Measurements from ENCODE around the gene HTR3C.
A peak's percentile ranks its signal among the peaks of the same experiment; 100 is the strongest.
"Not testable (repeated sequence)": the region's sequence is repeated elsewhere in the genome, so short reads cannot be mapped to it uniquely, and the experiment has no call there.

HTR3C gene

GRCh38 chr3:184031187-184031792, 21.6 kb upstream of the HTR3C start, which contains the start of gene HTR3D:
Gene HTR3D, plus strand, starts transcription at chr3:184031742. Its CDS starts 0 bp downstream, at chr3:184031742.
- Histone ChIP-seq H3K27ac (replicated peaks) (no peak within 1 kb of the TSS), H3K4me3 (replicated peaks; ENCODE audit: insufficient read depth, low read length) (no peak within 1 kb of the TSS), H3K27me3 (ENCODE audit: insufficient read depth, poor library complexity, severe bottlenecking) (no peaks in the 10 kb centered on the region)
- DNase-seq (ENCODE audit: low read depth in 1 of 2, low spot score in 1 of 2) = peak in 1 of 2 experiments; percentile 33
- no peak for TF ChIP-seq POLR2AphosphoS5 (IDR thresholded peaks at IDR 0.05; ENCODE audit: low read depth)
- peak; percentile 37; the same call in 1 of the 2 replicates for TF ChIP-seq SPI1 (IDR thresholded peaks at IDR 0.05; ENCODE audit: borderline replicate concordance, low read depth)
- no peak for TF ChIP-seq CTCF (IDR thresholded peaks at IDR 0.05; ENCODE audit: insufficient read depth, low read length)

- TF ChIP-seq POLR2AphosphoS5 (IDR thresholded peaks at IDR 0.05; ENCODE audit: low read depth) (no peak), GABPA (IDR thresholded peaks at IDR 0.05; ENCODE audit: low read depth) (no peak), SPI1 (IDR thresholded peaks at IDR 0.05; ENCODE audit: borderline replicate concordance, low read depth) (no peak), CTCF (IDR thresholded peaks at IDR 0.05; ENCODE audit: insufficient read depth, low read length) (no peak), REST (IDR thresholded peaks at IDR 0.05; ENCODE audit: insufficient replicate concordance, low read depth) (no peak)
- no peak overlapping the region for H3K27ac ChIP-seq (replicated peaks)
- H3K4me3 ChIP-seq (replicated peaks; ENCODE audit: insufficient read depth, low read length) = no peak overlapping the region
- DNase-seq (ENCODE audit: low read depth in 1 of 2, low spot score in 1 of 2) = no peak
- H3K27me3 ChIP-seq (ENCODE audit: insufficient read depth, poor library complexity, severe bottlenecking) = no peaks in the 10 kb centered on the region
These were observed 15.0 kb upstream of the HTR3C start for GRCh38 chr3:184037816-184038215.

GRCh38 chr3:184038307-184038706, 14.5 kb upstream of the HTR3C start:
- not testable (repeated sequence) for H3K27ac ChIP-seq (replicated peaks); H3K27me3 ChIP-seq (ENCODE audit: insufficient read depth, poor library complexity, severe bottlenecking); DNase-seq (ENCODE audit: low read depth in 1 of 2, low spot score in 1 of 2); H3K4me3 ChIP-seq (replicated peaks; ENCODE audit: insufficient read depth, low read length)

GRCh38 chr3:184039414-184039813, 13.4 kb upstream of the HTR3C start:
- Histone ChIP-seq H3K4me3 (replicated peaks; ENCODE audit: insufficient read depth, low read length) (no peak overlapping the region), H3K27me3 (ENCODE audit: insufficient read depth, poor library complexity, severe bottlenecking) (no peaks in the 10 kb centered on the region), H3K27ac (replicated peaks) (no peak overlapping the region)
- TF ChIP-seq SPI1 (IDR thresholded peaks at IDR 0.05; ENCODE audit: borderline replicate concordance, low read depth) (no peak), CTCF (IDR thresholded peaks at IDR 0.05; ENCODE audit: insufficient read depth, low read length) (no peak), GABPA (IDR thresholded peaks at IDR 0.05; ENCODE audit: low read depth) (no peak), POLR2AphosphoS5 (IDR thresholded peaks at IDR 0.05; ENCODE audit: low read depth) (no peak), REST (IDR thresholded peaks at IDR 0.05; ENCODE audit: insufficient replicate concordance, low read depth) (no peak)
- DNase-seq (ENCODE audit: low read depth in 1 of 2, low spot score in 1 of 2) = peak in 1 of 2 experiments; percentile 80
